C4-2B (cell line): Measurements from ENCODE around the gene CRISP2.

Experiments used
- H3K27ac ChIP-seq: fragments of 450-650 bp; 2 replicates; pipeline ENCODE4 v1.5.1; 2017
- ZFX ChIP-seq: fragments of 450-650 bp; IDR thresholded peaks from 2 replicates; pipeline ENCODE4 v1.6.1; 2017
- TF ChIP-seq, protein P1 (sequence below): fragments of 450-650 bp; conservative IDR thresholded peaks from 2 replicates; pipeline ENCODE4 v1.5.1; 2017; ENCODE audit warnings: mild to moderate bottlenecking

The CRISP2 gene

GRCh38 chr6:49675816-49676215 is 37.5 kb downstream of the CRISP2 start:
- TF ChIP-seq ZFX = no peak
- TF ChIP-seq, protein P1, sequence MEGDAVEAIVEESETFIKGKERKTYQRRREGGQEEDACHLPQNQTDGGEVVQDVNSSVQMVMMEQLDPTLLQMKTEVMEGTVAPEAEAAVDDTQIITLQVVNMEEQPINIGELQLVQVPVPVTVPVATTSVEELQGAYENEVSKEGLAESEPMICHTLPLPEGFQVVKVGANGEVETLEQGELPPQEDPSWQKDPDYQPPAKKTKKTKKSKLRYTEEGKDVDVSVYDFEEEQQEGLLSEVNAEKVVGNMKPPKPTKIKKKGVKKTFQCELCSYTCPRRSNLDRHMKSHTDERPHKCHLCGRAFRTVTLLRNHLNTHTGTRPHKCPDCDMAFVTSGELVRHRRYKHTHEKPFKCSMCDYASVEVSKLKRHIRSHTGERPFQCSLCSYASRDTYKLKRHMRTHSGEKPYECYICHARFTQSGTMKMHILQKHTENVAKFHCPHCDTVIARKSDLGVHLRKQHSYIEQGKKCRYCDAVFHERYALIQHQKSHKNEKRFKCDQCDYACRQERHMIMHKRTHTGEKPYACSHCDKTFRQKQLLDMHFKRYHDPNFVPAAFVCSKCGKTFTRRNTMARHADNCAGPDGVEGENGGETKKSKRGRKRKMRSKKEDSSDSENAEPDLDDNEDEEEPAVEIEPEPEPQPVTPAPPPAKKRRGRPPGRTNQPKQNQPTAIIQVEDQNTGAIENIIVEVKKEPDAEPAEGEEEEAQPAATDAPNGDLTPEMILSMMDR = no peak
- peak overlapping the region; percentile 33; the same call in 1 of the 2 replicates for H3K27ac ChIP-seq

DNA sequence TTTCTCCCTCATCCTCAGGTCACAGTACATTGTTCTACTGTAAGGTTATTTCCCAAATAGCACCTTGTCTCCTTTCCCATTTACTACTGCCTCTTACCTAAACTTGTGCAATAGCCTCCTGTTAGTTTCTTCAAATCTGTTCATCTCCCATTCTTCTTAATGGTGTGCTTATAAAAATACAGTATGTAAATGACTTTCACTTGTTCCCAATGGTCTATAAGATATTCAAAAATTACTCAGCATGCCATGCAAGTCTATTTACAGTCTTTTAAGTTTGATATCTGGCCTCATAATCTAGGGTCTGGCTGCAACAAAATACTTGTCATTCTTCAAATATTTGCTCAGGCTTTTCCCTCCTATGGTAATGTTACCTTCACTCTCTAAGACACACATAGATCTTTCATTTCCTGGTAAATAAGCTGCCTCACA is 45.2 kb downstream of the CRISP2 start:
- H3K27ac ChIP-seq = no peak overlapping the region
- TF ChIP-seq ZFX = no peak
- TF ChIP-seq, protein P1 = no peak

GRCh38 chr6:49666930-49667757 is 46.2 kb downstream of the CRISP2 start:
- TF ChIP-seq, protein P1 = no peak
- TF ChIP-seq ZFX = no peak
- peak overlapping the region; percentile 44; the same call in 1 of the 2 replicates for H3K27ac ChIP-seq

- no peak for TF ChIP-seq ZFX
- TF ChIP-seq, protein P1 = no peak
- H3K27ac ChIP-seq = no peak overlapping the region
Observed at GRCh38 chr6:49666480-49666879, 46.9 kb downstream of the CRISP2 start.

DNA sequence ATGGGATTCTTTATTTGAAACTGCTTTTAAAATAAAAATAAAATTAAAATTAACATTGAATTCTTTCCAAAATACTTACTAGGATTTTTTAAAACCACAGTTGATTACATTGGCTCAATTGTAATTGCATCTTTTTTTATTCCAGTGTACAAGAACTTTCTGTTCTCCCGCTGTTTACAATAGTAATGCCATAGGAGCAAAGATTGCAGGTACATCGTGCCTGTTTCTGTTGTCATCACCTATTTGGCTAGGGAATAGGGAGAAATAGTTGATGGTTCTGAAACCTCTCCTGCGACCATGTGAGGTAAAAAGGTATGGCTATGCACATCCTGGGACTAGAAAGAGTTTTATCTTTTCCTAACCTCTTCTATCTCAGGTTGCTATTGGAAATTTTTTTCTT is 48.5 kb downstream of the CRISP2 start:
- no peak overlapping the region for H3K27ac ChIP-seq
- TF ChIP-seq ZFX = no peak
- TF ChIP-seq, protein P1 = no peak

DNA sequence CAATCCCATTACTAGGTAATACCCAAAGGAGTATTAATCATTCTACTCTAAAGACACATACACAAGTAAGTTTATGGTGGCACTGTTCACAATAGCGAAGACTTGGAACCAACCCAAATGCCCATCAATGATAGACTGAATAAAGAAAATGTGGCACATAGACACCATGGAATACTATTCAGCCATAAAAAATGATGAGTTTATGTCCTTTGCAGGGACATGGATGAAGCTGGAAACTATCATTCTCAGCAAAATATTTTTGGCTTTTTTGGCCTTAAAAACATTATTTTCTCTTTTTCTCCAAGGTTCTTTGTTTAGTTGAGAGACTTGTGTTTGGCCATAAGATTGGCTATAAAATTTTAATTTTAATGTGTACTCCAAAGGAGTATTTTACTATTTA is 49.3 kb downstream of the CRISP2 start:
- peak overlapping the region; percentile 69; the same call in 1 of the 2 replicates for H3K27ac ChIP-seq

DNA sequence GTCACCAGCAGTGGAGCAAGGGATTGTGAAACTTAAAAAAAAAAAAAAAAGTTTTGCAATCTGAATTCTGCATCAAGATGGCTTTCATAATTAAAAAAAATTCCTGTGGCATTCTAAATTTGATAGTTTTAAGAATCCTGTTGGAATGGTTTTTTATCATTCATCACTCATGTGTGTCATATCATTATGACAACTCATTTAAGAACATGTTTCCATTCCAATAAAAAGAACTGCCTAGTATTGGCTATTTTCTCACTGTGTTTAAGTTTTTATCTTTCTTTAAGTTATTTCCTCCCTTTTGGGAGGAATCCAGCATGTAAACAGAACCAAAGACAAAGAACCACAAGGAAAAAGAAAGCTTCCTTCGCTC is 50.5 kb downstream of the CRISP2 start:
- no peak overlapping the region for H3K27ac ChIP-seq
- TF ChIP-seq ZFX = no peak
- TF ChIP-seq, protein P1 = no peak
